NCI-H2081 treated with DMSO at 0.1 percent for 48 hours (cell line): Measurements from ENCODE around the gene ACAN.

Experiments
- DNase-seq: peaks from one replicate; lab custom pipeline; 2025; lab: John Stamatoyannopoulos, UW

Gene ACAN

GRCh38 chr15:88878720-88879184 lies 75.5 kb downstream of the ACAN start:
- DNase-seq: no peak

- DNase-seq: no peak
Measured at GRCh38 chr15:88880944-88881740, 77.9 kb downstream of the ACAN start.

GRCh38 chr15:88881775-88882174 lies 78.5 kb downstream of the ACAN start:
- DNase-seq: no peak

GRCh38 chr15:88882785-88883184 lies 79.5 kb downstream of the ACAN start:
- no peak for DNase-seq

- DNase-seq: no peak
Measured at GRCh38 chr15:88887068-88887580, 83.9 kb downstream of the ACAN start.

- no peak for DNase-seq
Measured at GRCh38 chr15:88888719-88889118, 85.5 kb downstream of the ACAN start.

GRCh38 chr15:88890495-88890894 lies 87.3 kb downstream of the ACAN start:
- no peak for DNase-seq

GRCh38 chr15:88891540-88892254 lies 88.5 kb downstream of the ACAN start:
- no peak for DNase-seq

GRCh38 chr15:88894348-88894818 lies 91.1 kb downstream of the ACAN start:
- DNase-seq: no peak

GRCh38 chr15:88894819-88895767 lies 91.9 kb downstream of the ACAN start, which contains the start of gene HAPLN3:
Gene HAPLN3, minus strand, starts transcription at chr15:88895544. Its CDS starts 8,246 bp downstream, at chr15:88887298.
- DNase-seq: no peak

- no peak for DNase-seq
Measured at GRCh38 chr15:88896333-88897033, 93.2 kb downstream of the ACAN start.

- no peak for DNase-seq
Measured at GRCh38 chr15:88897142-88897455, 93.9 kb downstream of the ACAN start.

GRCh38 chr15:88897456-88898194 lies 94.4 kb downstream of the ACAN start:
- DNase-seq: no peak

GRCh38 chr15:88898736-88899135 lies 95.5 kb downstream of the ACAN start:
- DNase-seq: no peak

GRCh38 chr15:88899251-88899650 lies 96.0 kb downstream of the ACAN start:
- DNase-seq: no peak

GRCh38 chr15:88900309-88900981 lies 97.2 kb downstream of the ACAN start:
- no peak for DNase-seq

GRCh38 chr15:88900982-88901418 lies 97.8 kb downstream of the ACAN start:
- no peak for DNase-seq

- no peak for DNase-seq
Measured at GRCh38 chr15:88901508-88902220, 98.4 kb downstream of the ACAN start.

GRCh38 chr15:88902221-88902835 lies 99.1 kb downstream of the ACAN start:
- DNase-seq: no peak
